Neural progenitor cell (in vitro differentiated cells): Measurements from ENCODE around the gene CACNA1E.

Experiments
- CTCF ChIP-seq: fragments of 200-600 bp; sonication (generic); IDR thresholded peaks from 2 replicates; pipeline ENCODE4 v1.5.1; 2017; ENCODE audit warnings: antibody characterized with exemption, mild to moderate bottlenecking
- EZH2 ChIP-seq: fragments of 200-600 bp; sonication (generic); IDR thresholded peaks from 2 replicates; pipeline ENCODE4 v1.6.1; 2017; ENCODE audit warnings: antibody characterized with exemption, mild to moderate bottlenecking, moderate library complexity

GRCh38 chr1:181776044-181776443 is 292.7 kb downstream of the CACNA1E start:
- TF ChIP-seq CTCF (no peak), EZH2 (no peak)
